ENCODE results near the gene VAV3.

Gene VAV3

DNA sequence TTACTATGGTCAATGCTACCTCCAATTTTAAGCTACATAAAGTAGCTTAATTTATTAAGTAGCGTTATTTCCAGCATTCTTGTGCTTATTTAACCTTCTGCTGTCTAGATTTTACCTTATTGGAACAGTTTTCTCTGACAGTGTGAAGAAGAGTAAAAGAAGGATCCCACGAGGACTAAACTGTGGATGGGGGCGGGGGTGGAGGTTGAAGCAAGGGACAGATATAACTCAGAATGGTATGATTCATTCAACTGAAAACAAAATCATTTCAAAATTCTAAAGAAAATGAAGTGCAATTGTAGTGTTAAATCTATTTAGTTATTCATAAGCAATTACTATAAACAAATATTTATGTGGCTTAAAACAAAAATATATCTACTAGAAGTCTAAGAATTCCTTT is 11.5 kb upstream of the VAV3 start:
- Histone ChIP-seq H3K9me3 (ENCODE audit: control insufficient read depth, low read length) (no peaks in the 10 kb centered on the region), H3K4me3 (ENCODE audit: insufficient read depth, low read depth, low read length, poor library complexity, severe bottlenecking) (no peak overlapping the region), H3K27ac (ENCODE audit: insufficient read depth, low read length, poor library complexity, severe bottlenecking) (no peak overlapping the region), H3K36me3 (ENCODE audit: control insufficient read depth, insufficient read depth, low read length) (no peaks in the 10 kb centered on the region), H3K4me1 (ENCODE audit: control insufficient read depth, insufficient read depth, low read length, poor library complexity, severe bottlenecking) (no peaks in the 10 kb centered on the region), H3K27me3 (replicated peaks; ENCODE audit: control insufficient read depth, insufficient read depth, low read length, poor library complexity, severe bottlenecking) (no peaks in the 10 kb centered on the region)
- DNase-seq, result no peak

DNA sequence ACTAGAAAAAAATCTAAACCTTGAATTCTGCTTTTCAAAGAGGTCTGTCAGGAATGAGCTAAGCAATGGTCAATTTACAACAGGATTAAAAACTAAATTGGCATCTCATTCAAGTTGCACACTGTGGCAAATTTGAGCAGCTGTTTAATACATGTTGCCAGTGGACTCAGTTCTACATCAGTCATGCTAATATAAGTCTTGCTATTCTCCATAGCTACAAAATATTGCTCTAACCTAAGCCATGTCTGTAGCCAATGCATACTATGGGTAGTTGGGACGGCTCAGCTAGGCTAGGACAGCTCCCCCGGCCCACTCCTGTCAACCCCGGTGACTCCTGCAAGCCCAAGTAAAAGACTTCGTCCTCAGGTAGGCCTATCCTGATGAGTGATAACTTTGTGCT is 10.9 kb upstream of the VAV3 start:
- Histone ChIP-seq H3K27ac (ENCODE audit: insufficient read depth, low read length, poor library complexity, severe bottlenecking) (no peak overlapping the region), H3K4me3 (ENCODE audit: insufficient read depth, low read depth, low read length, poor library complexity, severe bottlenecking) (no peak overlapping the region), H3K27me3 (replicated peaks; ENCODE audit: control insufficient read depth, insufficient read depth, low read length, poor library complexity, severe bottlenecking) (no peaks in the 10 kb centered on the region), H3K36me3 (ENCODE audit: control insufficient read depth, insufficient read depth, low read length) (no peaks in the 10 kb centered on the region), H3K4me1 (ENCODE audit: control insufficient read depth, insufficient read depth, low read length, poor library complexity, severe bottlenecking) (no peaks in the 10 kb centered on the region), H3K9me3 (ENCODE audit: control insufficient read depth, low read length) (no peaks in the 10 kb centered on the region)
- DNase-seq, result no peak

DNA sequence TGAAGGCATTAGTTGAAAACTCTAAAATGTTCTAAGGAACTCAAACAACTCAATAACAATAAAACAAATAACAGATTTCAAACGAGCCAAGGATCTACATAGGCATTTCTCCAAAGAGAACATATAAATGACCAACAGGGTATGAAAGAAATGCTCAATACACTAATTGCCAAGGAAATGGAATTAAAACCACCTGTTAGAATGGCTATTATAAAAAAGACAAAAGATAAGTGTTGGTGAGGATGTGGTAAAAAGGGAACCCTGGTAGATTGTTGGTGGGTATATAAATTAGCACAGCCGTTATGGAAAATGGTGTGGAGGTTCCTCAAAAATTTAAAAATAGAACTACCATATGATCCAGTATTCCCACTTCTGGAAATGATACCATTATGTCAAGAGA is 9.1 kb upstream of the VAV3 start:
- DNase-seq, result no peak
- Histone ChIP-seq H3K36me3 (ENCODE audit: control insufficient read depth, insufficient read depth, low read length) (no peaks in the 10 kb centered on the region), H3K9me3 (ENCODE audit: control insufficient read depth, low read length) (no peaks in the 10 kb centered on the region), H3K4me1 (ENCODE audit: control insufficient read depth, insufficient read depth, low read length, poor library complexity, severe bottlenecking) (no peaks in the 10 kb centered on the region), H3K27me3 (replicated peaks; ENCODE audit: control insufficient read depth, insufficient read depth, low read length, poor library complexity, severe bottlenecking) (no peaks in the 10 kb centered on the region), H3K27ac (ENCODE audit: insufficient read depth, low read length, poor library complexity, severe bottlenecking) (no peak overlapping the region), H3K4me3 (ENCODE audit: insufficient read depth, low read depth, low read length, poor library complexity, severe bottlenecking) (no peak overlapping the region)

DNA sequence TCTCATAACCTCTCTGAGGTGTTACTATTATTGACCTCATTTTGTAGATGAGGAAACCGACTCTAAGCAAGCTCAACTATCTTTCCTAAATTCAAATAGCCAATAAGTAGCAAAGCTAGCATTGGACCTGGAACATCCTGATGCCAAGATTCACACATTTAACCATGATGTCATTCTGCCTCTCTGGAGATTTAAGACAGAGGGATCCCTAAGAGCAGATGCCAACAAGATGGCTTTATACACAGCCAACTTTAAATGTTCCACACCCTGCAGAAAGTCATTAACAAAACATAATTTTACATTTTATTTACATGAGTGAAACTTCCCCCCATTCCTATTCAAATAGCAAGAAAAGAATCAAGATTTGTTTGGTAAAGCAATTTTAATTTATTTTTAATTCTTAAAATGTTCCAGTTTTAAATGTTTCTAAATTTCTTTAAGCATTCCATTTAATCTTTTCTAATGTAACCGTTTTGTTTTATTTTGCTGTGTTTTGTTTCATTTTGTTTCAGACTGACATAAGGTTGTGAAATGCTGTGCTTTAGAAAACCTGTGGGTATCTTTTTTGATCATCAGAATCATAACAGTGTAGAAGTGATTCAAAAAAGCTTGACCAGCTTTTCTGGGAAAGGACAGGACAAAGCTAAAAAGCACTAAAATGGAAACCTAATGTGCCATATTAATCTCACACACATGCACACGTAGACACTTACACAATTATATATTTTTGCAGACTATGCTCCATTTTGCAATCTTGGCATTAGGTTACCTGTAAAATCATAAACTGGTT is 7.6 kb upstream of the VAV3 start:
- no peak overlapping the region for H3K27ac ChIP-seq (ENCODE audit: insufficient read depth, low read length, poor library complexity, severe bottlenecking)
- no peaks in the 10 kb centered on the region for H3K9me3 ChIP-seq (ENCODE audit: control insufficient read depth, low read length)
- H3K36me3 ChIP-seq (ENCODE audit: control insufficient read depth, insufficient read depth, low read length), result no peaks in the 10 kb centered on the region
- H3K27me3 ChIP-seq (replicated peaks; ENCODE audit: control insufficient read depth, insufficient read depth, low read length, poor library complexity, severe bottlenecking), result no peaks in the 10 kb centered on the region
- H3K4me3 ChIP-seq (ENCODE audit: insufficient read depth, low read depth, low read length, poor library complexity, severe bottlenecking), result no peak overlapping the region
- DNase-seq, result no peak
- no peaks in the 10 kb centered on the region for H3K4me1 ChIP-seq (ENCODE audit: control insufficient read depth, insufficient read depth, low read length, poor library complexity, severe bottlenecking)

DNA sequence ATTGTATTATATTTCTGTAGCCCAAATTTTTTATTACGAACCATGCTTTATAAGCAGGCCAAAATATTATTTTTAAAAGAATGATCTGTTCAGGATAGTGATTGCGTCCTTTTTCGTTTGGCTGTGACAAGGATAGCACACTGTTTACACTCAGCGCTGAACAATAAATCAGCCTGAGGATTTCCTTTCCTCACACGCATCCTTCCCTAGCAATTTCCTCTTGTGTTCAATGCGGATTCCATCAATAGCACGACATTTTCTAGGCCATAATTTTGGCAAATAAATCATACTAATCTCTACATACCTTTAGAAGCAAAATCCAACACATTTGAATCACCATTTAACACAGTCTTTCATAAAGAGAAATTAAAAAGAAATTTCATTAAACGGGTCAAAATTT is 1.6 kb upstream of the VAV3 start:
- H3K4me1 ChIP-seq (ENCODE audit: control insufficient read depth, insufficient read depth, low read length, poor library complexity, severe bottlenecking), result peaks cover 7% of the 10 kb centered on the region

DNA sequence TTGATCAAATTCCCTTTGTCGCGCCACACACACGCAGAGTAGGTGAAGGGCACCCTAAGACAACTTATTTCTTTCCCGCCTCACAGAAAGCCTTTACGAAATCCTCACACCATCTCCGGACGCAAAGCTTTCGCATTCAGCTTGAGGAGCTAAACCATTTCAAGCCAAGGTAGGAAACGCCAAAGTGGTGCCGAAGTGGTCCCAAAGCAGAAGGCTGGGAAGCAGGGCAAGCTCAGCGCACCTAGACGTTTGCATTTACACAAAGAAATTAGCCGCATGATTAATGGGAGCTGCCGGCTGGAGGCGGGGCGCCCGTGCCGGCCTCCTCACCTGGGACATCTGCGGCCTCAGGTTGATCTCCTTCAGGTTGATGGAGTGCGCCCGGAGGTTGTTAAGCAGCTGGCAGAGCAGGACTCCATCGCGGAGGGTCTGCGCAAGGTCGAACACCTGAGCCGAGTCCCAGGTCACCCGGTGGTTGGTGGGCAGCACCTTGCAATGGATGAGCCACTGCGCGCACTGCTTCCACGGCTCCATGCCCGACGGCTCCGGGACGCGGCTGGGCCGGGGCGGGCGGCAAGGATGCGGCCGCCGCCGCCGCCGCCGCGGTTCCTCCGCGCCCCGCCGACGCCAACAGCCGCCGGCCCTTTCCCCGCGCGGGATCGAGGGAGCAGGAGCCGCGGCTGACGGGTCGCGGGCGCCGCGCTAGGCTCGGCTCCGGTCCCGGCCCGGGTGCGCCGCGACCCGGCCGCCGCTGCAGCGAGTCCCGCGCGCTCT is 457 bp downstream of the VAV3 start:
- Histone ChIP-seq H3K27me3 (replicated peaks; ENCODE audit: control insufficient read depth, insufficient read depth, low read length, poor library complexity, severe bottlenecking) (no peaks in the 10 kb centered on the region), H3K4me3 (ENCODE audit: insufficient read depth, low read depth, low read length, poor library complexity, severe bottlenecking) (peak overlapping the region; percentile 73), H3K4me1 (ENCODE audit: control insufficient read depth, insufficient read depth, low read length, poor library complexity, severe bottlenecking) (peaks cover 7% of the 10 kb centered on the region), H3K27ac (ENCODE audit: insufficient read depth, low read length, poor library complexity, severe bottlenecking) (peak overlapping the region; percentile 19), H3K36me3 (ENCODE audit: control insufficient read depth, insufficient read depth, low read length) (no peaks in the 10 kb centered on the region), H3K9me3 (ENCODE audit: control insufficient read depth, low read length) (no peaks in the 10 kb centered on the region)
- DNase-seq, result no peak

More for the DNA sequence above, 1.6 kb upstream of the VAV3 start:
- H3K4me3 ChIP-seq (ENCODE audit: insufficient read depth, low read depth, low read length, poor library complexity, severe bottlenecking), result no peak overlapping the region
- DNase-seq, result no peak
- no peaks in the 10 kb centered on the region for H3K36me3 ChIP-seq (ENCODE audit: control insufficient read depth, insufficient read depth, low read length)
- no peaks in the 10 kb centered on the region for H3K9me3 ChIP-seq (ENCODE audit: control insufficient read depth, low read length)
- H3K27me3 ChIP-seq (replicated peaks; ENCODE audit: control insufficient read depth, insufficient read depth, low read length, poor library complexity, severe bottlenecking), result no peaks in the 10 kb centered on the region
- no peak overlapping the region for H3K27ac ChIP-seq (ENCODE audit: insufficient read depth, low read length, poor library complexity, severe bottlenecking)

DNA sequence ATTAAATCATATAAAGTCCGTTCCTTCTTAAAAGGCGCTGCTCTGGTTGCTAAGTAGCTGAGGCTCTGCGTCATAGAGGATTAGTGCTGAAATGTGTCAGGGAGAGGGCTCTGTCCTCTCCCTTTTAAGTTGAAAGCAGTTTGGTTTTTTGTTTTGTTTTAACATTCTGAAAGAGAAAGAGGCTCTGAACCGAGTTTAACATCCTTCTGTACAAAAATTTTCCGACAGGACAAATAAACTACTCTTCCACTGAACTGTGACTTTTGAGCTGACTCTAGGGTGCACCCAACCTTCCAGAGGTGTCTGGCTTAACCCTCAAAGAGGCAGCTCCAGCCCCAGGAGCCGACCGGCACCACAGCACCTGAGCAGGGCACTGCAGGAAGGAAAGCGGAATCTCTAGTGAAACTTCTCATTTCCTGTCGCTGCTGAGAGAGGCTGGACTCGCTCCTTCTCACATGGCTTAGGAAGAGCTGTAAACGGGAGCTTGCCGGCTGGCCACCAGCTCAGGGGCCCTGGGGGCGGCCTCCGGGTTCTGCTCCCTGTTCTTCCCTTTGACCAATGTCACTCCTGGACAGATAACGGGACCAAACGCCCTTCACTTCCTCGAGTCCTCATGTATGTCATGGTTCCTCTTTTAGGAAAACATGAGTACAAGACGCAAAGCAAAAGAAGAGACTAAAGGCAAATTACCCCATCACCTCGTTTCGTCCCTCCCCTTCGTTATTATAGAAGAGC is 1.2 kb downstream of the VAV3 start:
- H3K27ac ChIP-seq (ENCODE audit: insufficient read depth, low read length, poor library complexity, severe bottlenecking), result peak overlapping the region; percentile 19
- no peaks in the 10 kb centered on the region for H3K9me3 ChIP-seq (ENCODE audit: control insufficient read depth, low read length)
- H3K4me3 ChIP-seq (ENCODE audit: insufficient read depth, low read depth, low read length, poor library complexity, severe bottlenecking), result peak overlapping the region; percentile 73
- H3K4me1 ChIP-seq (ENCODE audit: control insufficient read depth, insufficient read depth, low read length, poor library complexity, severe bottlenecking), result peaks cover 7% of the 10 kb centered on the region
- H3K36me3 ChIP-seq (ENCODE audit: control insufficient read depth, insufficient read depth, low read length), result no peaks in the 10 kb centered on the region
- DNase-seq, result no peak
- no peaks in the 10 kb centered on the region for H3K27me3 ChIP-seq (replicated peaks; ENCODE audit: control insufficient read depth, insufficient read depth, low read length, poor library complexity, severe bottlenecking)

DNA sequence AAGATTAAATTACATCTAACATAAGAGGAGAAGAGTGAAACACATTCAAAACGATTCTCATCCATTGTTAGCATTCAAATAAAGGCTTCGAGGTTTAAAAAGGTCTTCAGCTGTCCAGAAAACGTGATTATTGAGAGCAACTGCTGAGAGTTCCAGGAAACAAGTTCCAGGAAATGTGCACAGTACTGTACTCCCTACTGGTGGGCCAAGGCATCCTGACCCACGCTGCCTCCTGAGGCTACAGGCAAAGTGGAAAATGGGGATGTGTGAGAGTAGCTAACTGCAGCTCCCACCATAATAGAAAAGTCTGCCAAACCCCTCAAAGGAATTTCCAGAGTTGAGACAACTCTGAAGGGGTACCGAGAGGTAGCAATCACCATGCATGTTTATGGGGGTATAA is 2.0 kb downstream of the VAV3 start:
- Histone ChIP-seq H3K4me3 (ENCODE audit: insufficient read depth, low read depth, low read length, poor library complexity, severe bottlenecking) (peak overlapping the region; percentile 73), H3K27ac (ENCODE audit: insufficient read depth, low read length, poor library complexity, severe bottlenecking) (no peak overlapping the region)

DNA sequence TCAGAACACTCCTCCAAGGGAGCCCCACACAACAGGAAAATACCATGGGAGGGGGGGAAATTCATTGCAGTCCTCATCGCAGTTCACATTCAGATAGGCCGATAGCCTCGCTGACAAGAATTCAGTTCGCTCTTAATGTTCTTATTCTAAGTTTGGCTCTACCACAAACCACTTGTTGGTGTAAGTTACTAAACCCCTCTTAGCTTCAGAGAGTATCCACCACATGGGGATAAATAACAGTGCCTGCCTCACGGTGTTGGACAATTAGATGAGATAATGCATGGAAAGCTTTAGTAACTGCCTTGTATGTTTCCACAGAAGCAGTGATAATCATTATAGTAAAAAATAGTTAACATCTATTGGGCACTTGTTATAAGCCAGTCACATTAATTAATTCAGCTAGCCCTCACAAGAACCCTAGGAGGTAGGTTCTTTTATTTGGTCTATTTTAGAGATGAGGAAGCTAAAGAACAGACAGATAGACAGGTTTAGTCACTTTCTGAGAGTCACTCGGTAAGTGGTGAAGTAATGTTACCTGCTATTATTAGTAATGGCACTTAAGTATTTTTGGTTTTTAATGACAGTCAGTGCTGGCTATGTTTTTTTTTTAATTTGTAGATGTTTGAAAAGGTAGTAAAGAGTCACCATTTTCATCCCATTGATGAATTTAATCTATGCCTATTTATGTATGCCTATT is 10.1 kb downstream of the VAV3 start:
- Histone ChIP-seq H3K27ac (ENCODE audit: insufficient read depth, low read length, poor library complexity, severe bottlenecking) (no peak overlapping the region), H3K27me3 (replicated peaks; ENCODE audit: control insufficient read depth, insufficient read depth, low read length, poor library complexity, severe bottlenecking) (no peaks in the 10 kb centered on the region), H3K36me3 (ENCODE audit: control insufficient read depth, insufficient read depth, low read length) (no peaks in the 10 kb centered on the region), H3K4me3 (ENCODE audit: insufficient read depth, low read depth, low read length, poor library complexity, severe bottlenecking) (no peak overlapping the region), H3K9me3 (ENCODE audit: control insufficient read depth, low read length) (no peaks in the 10 kb centered on the region), H3K4me1 (ENCODE audit: control insufficient read depth, insufficient read depth, low read length, poor library complexity, severe bottlenecking) (no peaks in the 10 kb centered on the region)
- DNase-seq, result no peak

More for the DNA sequence above, 2.0 kb downstream of the VAV3 start:
- no peaks in the 10 kb centered on the region for H3K27me3 ChIP-seq (replicated peaks; ENCODE audit: control insufficient read depth, insufficient read depth, low read length, poor library complexity, severe bottlenecking)
- DNase-seq, result no peak
- H3K36me3 ChIP-seq (ENCODE audit: control insufficient read depth, insufficient read depth, low read length), result no peaks in the 10 kb centered on the region
- no peaks in the 10 kb centered on the region for H3K9me3 ChIP-seq (ENCODE audit: control insufficient read depth, low read length)
- H3K4me1 ChIP-seq (ENCODE audit: control insufficient read depth, insufficient read depth, low read length, poor library complexity, severe bottlenecking), result peaks cover 7% of the 10 kb centered on the region
